Posterior cingulate gyrus (tissue), 11 donors: ENCODE results near the gene TLR7.

ENCODE experiments used
- DNase-seq, 10 donors: peaks; one replicate each; pipeline versions ENCODE4 v3.0.0 to v3.0.0-alpha.2; 2020 to 2021; ENCODE audit warnings: mixed read lengths in 3 of 10
- intact Hi-C: fragments of 100-400 bp; cut with DNase I; formaldehyde crosslinking; loops from one replicate; pipeline ENCODE4 v1.15.1; 2023

The TLR7 gene

GRCh38 chrX:12866451-12867377 lies at the start of gene TLR7:
TSS of gene TLR7 (plus strand) at chrX:12867072. CDS start at chrX:12867579, 507 bp downstream.
- intact Hi-C loops: no loop called here
- DNase-seq: no peak

- intact Hi-C loops: no loop called here
- DNase-seq: no peak
Observed at GRCh38 chrX:12817528-12817927, 49.3 kb upstream of the TLR7 start.

GRCh38 chrX:12819222-12819621 lies 47.6 kb upstream of the TLR7 start:
- no peak for DNase-seq
- intact Hi-C loops: no loop called here

- intact Hi-C loops: no loop called here
- no peak for DNase-seq
Observed at GRCh38 chrX:12820737-12821136, 46.1 kb upstream of the TLR7 start.

GRCh38 chrX:12824944-12825343 lies 41.9 kb upstream of the TLR7 start:
- intact Hi-C loops: no loop called here
- DNase-seq: no peak

GRCh38 chrX:12825801-12826200 lies 41.1 kb upstream of the TLR7 start:
- intact Hi-C loops: no loop called here
- DNase-seq: no peak

GRCh38 chrX:12843061-12843667 lies 23.7 kb upstream of the TLR7 start:
- intact Hi-C loops: no loop called here
- no peak for DNase-seq

- intact Hi-C loops: no loop called here
Observed at GRCh38 chrX:12843668-12844279, 23.1 kb upstream of the TLR7 start.

GRCh38 chrX:12844319-12844718 lies 22.6 kb upstream of the TLR7 start:
- no peak for DNase-seq
- intact Hi-C loops: no loop called here

More at GRCh38 chrX:12843668-12844279, 23.1 kb upstream of the TLR7 start:
- no peak for DNase-seq

- no peak for DNase-seq
- intact Hi-C loops: no loop called here
Observed at GRCh38 chrX:12865359-12865758, 1.5 kb upstream of the TLR7 start.

- DNase-seq: no peak
- intact Hi-C loops: no loop called here
Observed at GRCh38 chrX:12867685-12868084, 813 bp downstream of the TLR7 start.

- DNase-seq: no peak
- intact Hi-C loops: no loop called here
Observed at GRCh38 chrX:12868747-12869146, 1.9 kb downstream of the TLR7 start.

- intact Hi-C loops: no loop called here
- DNase-seq: no peak
Observed at GRCh38 chrX:12871257-12871656, 4.4 kb downstream of the TLR7 start.

- no peak for DNase-seq
- intact Hi-C loops: no loop called here
Observed at GRCh38 chrX:12872741-12873140, 5.9 kb downstream of the TLR7 start.

- intact Hi-C loops: no loop called here
Observed at GRCh38 chrX:12874581-12874980, 7.7 kb downstream of the TLR7 start.

GRCh38 chrX:12877386-12877785 lies 10.5 kb downstream of the TLR7 start:
- intact Hi-C loops: no loop called here
- no peak for DNase-seq

More at GRCh38 chrX:12874581-12874980, 7.7 kb downstream of the TLR7 start:
- no peak for DNase-seq

GRCh38 chrX:12878536-12878935 lies 11.7 kb downstream of the TLR7 start:
- intact Hi-C loops: no loop called here
- no peak for DNase-seq

- intact Hi-C loops: no loop called here
- no peak for DNase-seq
Observed at GRCh38 chrX:12881914-12882313, 15.0 kb downstream of the TLR7 start.

GRCh38 chrX:12885508-12885907 lies 18.6 kb downstream of the TLR7 start:
- intact Hi-C loops: no loop called here
- no peak for DNase-seq

- no peak for DNase-seq
- intact Hi-C loops: no loop called here
Observed at GRCh38 chrX:12886545-12886944, 19.7 kb downstream of the TLR7 start.

GRCh38 chrX:12887141-12887540 lies 20.3 kb downstream of the TLR7 start:
- no peak for DNase-seq
- intact Hi-C loops: no loop called here

- no peak for DNase-seq
- intact Hi-C loops: no loop called here
Observed at GRCh38 chrX:12887767-12888166, 20.9 kb downstream of the TLR7 start.
